Mucosa of descending colon (tissue), 3 donors: ENCODE data around the gene GNB1. TPM values are rescaled to one million over a fixed set of nuclear protein-coding genes. Genes with fewer than 3 reads are reported as not detected.

Experiments used
- ATAC-seq: fragments of 200-7000 bp; cut with Tn5 transposase; one replicate; pipeline ENCODE4 v1.9.1; 2020; ENCODE audit warnings: mild to moderate bottlenecking, moderate library complexity
- DNase-seq, 3 donors: peaks; one replicate each; pipeline ENCODE4 v3.0.0-alpha.2; 2020
- H3K36me3 ChIP-seq: fragments of 200-600 bp; one replicate; pipeline ENCODE4 v1.8.0; 2021; ENCODE audit warnings: low read depth, mild to moderate bottlenecking
- H3K4me1 ChIP-seq: fragments of 200-600 bp; one replicate; pipeline ENCODE4 v1.8.0; 2021; ENCODE audit warnings: low read depth, mild to moderate bottlenecking
- H3K4me3 ChIP-seq: fragments of 200-600 bp; one replicate; pipeline ENCODE4 v1.8.0; 2021; ENCODE audit warnings: mild to moderate bottlenecking
- H3K9me3 ChIP-seq: fragments of 200-600 bp; one replicate; pipeline ENCODE4 v1.8.0; 2021; ENCODE audit warnings: mild to moderate bottlenecking
- CTCF ChIP-seq: fragments of 200-600 bp; IDR thresholded peaks from one replicate; pipeline ENCODE4 v1.8.0; 2022; ENCODE audit warnings: antibody characterized with exemption, mild to moderate bottlenecking
- intact Hi-C, 2 donors: fragments of 100-400 bp; cut with DNase I in 1 of 2; cut with micrococcal nuclease in 1 of 2; formaldehyde crosslinking; loops; one replicate each; pipeline versions ENCODE4 v1.11.0 to v1.11.1; 2022; cut with DNase I, micrococcal nuclease
- total RNA-seq, 3 donors: library from RNA; stranded (reverse); fragmentation: NEBNext Ultra II Directional in 2 of 3; extraction: Animal tissue kit (Norgen Biotek cat#: 25700) in 2 of 3; gene quantifications; one replicate each; pipeline versions ENCODE4 v1.2.1 to v1.2.4, GENCODE V29; 2021 to 2023
- donor health status: DM: no; HTN: no; CAD: no; lungs with moderate emphysema.
- donor health status: DM: no; HTN: no; CAD: no.
- donor health status: DM: no; HTN: yes; CAD: no.

Gene GNB1
- total RNA-seq, 3 donors from 2014 or later: 314 to 329 (median 318) TPM

- Histone ChIP-seq H3K36me3 (no peaks in the 10 kb centered on the region), H3K9me3 (no peaks in the 10 kb centered on the region), H3K4me1 (peaks cover 49% of the 10 kb centered on the region), H3K4me3 (no peak overlapping the region)
- intact Hi-C loops: no loop called here
- DNase-seq (no peak), ATAC-seq (no peak)
- no peak for TF ChIP-seq CTCF
These were observed 14.5 kb downstream of the GNB1 start for GRCh38 chr1:1876335-1876930.

GRCh38 chr1:1875932-1876331 lies 15.0 kb downstream of the GNB1 start:
- H3K36me3 ChIP-seq: no peaks in the 10 kb centered on the region
- intact Hi-C loops: no loop called here
- H3K4me3 ChIP-seq: no peak overlapping the region
- ATAC-seq: no peak
- H3K4me1 ChIP-seq: peaks cover 44% of the 10 kb centered on the region
- no peak for DNase-seq
- no peak for TF ChIP-seq CTCF
- H3K9me3 ChIP-seq: no peaks in the 10 kb centered on the region

- DNase-seq (no peak), ATAC-seq (no peak)
- intact Hi-C loops: no loop called here
- Histone ChIP-seq H3K36me3 (no peaks in the 10 kb centered on the region), H3K4me1 (peaks cover 34% of the 10 kb centered on the region), H3K9me3 (no peaks in the 10 kb centered on the region), H3K4me3 (no peak overlapping the region)
- no peak for TF ChIP-seq CTCF
These were observed 16.0 kb downstream of the GNB1 start for GRCh38 chr1:1874901-1875300.

- peak; percentile 96 for ATAC-seq
- Histone ChIP-seq H3K4me3 (no peak overlapping the region), H3K9me3 (no peaks in the 10 kb centered on the region), H3K36me3 (no peaks in the 10 kb centered on the region), H3K4me1 (peaks cover 30% of the 10 kb centered on the region)
- peak; percentile 71 to 86 (median 76) for DNase-seq
- intact Hi-C loops: no loop called here
- TF ChIP-seq CTCF: no peak
These were observed 17.7 kb downstream of the GNB1 start for GRCh38 chr1:1873186-1873585.

- TF ChIP-seq CTCF: no peak
- intact Hi-C loops: no loop called here
- peaks cover 30% of the 10 kb centered on the region for H3K4me1 ChIP-seq
- ATAC-seq (no peak), DNase-seq (no peak)
- H3K9me3 ChIP-seq: no peaks in the 10 kb centered on the region
- H3K36me3 ChIP-seq: no peaks in the 10 kb centered on the region
- no peak overlapping the region for H3K4me3 ChIP-seq
These were observed 18.4 kb downstream of the GNB1 start for GRCh38 chr1:1872329-1872994.
